GM18907 (cell line): ENCODE measurements around the gene DESI2.
"Not testable (repeated sequence)": the region's sequence is repeated elsewhere in the genome, so short reads cannot be mapped to it uniquely, and the experiment has no call there.

Experiments
- ATAC-seq: cut with Tn5 transposase; IDR thresholded peaks from one replicate; pipeline ENCODE4 v1.9.1; 2021; ENCODE audit warnings: mild to moderate bottlenecking, moderate library complexity; ENCODE audit not compliant: unreplicated experiment

Gene DESI2

GRCh38 chr1:244704107-244704506 is 51.2 kb downstream of the DESI2 start:
- no peak for ATAC-seq

GRCh38 chr1:244705261-244706234 is 52.6 kb downstream of the DESI2 start:
- no peak for ATAC-seq

GRCh38 chr1:244709076-244709475 is 56.1 kb downstream of the DESI2 start:
- ATAC-seq = no peak

- ATAC-seq = no peak
Observed at GRCh38 chr1:244709476-244710368, 56.8 kb downstream of the DESI2 start.

- ATAC-seq = no peak
Observed at GRCh38 chr1:244710474-244711062, 57.6 kb downstream of the DESI2 start.

GRCh38 chr1:244712669-244713068 is 59.7 kb downstream of the DESI2 start:
- no peak for ATAC-seq

DNA sequence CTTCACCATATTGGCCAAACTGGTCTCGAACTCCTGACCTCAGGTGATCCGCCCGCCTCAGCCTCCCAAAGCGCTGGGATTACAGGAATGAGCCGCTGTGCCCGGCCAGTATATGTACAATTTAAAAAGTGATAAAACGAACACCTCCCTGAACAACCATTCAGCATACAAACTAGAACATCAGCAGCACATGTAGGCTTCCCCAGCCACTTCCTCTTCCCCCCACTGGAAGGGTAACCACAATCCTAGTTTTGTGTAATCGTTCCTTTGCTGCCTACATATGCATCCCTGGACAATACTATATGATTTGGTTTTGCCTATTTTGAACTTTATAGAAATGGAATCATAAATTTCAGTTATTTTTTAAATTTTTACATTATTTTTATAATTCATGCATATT is 60.4 kb downstream of the DESI2 start:
- no peak for ATAC-seq

DNA sequence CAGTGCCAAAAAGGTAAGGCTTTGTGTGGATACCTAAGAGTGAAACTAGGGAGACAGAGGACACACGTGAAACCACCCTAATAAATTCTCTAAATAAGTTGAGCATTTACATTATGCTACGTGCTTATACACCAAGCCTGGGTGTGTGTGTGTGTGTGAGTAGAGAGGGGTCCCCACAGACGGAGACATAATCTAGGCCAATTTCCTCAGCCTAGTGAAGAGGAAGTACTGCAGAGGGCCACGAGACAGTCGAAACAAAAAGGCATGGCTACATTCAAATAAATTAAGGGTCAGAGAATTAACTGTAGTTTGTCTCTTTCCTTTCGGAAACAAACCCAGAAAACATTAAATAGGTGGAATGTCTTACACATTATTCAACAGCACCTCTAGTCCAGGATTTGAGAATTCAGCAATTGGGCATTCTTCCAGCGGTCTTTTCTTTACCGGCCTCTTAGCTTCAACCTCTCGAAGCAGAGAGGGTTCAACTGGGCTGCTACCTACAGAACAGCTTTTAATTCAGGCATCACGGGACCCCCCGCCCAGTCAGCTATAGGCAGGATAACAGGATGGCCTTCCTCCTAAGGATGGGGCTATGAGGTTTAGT is 75.0 kb downstream of the DESI2 start:
- ATAC-seq = no peak

GRCh38 chr1:244730153-244730933 is 77.4 kb downstream of the DESI2 start:
- no peak for ATAC-seq

- ATAC-seq = no peak
Observed at GRCh38 chr1:244730934-244731434, 78.1 kb downstream of the DESI2 start.

GRCh38 chr1:244731651-244732050 is 78.7 kb downstream of the DESI2 start:
- ATAC-seq = no peak

DNA sequence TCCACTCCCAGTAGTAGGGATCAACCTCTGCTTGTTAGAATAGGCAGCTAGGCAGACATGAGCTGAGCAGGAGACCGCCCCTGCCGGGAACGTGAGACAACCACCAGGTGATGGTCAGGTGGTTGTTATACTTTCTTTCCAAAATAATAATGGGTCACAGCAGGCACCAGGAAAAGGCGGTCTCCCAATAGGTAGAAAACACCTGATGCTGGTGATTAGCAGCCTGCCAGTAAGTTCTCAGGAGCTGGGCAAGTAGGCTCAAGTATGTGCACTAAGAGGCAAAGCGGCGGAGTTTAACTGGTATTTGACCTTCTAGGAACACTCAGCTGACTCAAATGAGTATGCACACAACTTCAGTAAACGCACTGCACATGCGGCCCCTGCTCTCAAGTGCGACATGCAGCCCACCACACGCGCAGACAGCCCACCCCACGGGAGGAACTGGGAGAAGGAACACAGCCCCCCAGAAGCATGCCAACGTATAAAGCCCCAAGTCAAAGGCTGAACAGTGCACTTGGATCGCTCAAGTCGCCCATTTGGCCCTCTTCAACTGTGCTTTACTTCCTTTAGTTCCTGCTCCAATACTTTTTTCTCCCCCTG is 80.0 kb downstream of the DESI2 start:
- no peak for ATAC-seq

DNA sequence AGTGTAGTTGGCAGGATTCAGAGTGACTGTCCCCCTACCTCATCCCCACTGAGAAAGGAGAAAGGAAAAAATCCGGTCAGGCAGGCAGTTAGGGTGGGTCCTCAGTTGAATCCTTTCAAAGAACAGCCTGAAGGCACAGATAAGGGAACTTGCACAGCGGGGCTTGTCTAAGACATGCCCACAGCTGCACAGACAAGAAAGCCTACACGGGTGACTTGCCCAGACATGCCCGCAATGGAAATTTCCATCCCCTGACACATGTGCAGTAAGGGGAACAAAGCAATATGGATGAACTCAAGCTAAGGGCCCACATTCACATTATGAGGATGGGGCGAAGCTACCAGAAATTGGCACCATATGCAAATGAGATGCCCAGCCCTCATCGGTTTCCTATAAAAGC is 82.5 kb downstream of the DESI2 start:
- no peak for ATAC-seq

GRCh38 chr1:244735876-244736561 is 83.1 kb downstream of the DESI2 start:
- no peak for ATAC-seq

- not testable (repeated sequence) for ATAC-seq
Observed at GRCh38 chr1:244739140-244739539, 86.2 kb downstream of the DESI2 start.

DNA sequence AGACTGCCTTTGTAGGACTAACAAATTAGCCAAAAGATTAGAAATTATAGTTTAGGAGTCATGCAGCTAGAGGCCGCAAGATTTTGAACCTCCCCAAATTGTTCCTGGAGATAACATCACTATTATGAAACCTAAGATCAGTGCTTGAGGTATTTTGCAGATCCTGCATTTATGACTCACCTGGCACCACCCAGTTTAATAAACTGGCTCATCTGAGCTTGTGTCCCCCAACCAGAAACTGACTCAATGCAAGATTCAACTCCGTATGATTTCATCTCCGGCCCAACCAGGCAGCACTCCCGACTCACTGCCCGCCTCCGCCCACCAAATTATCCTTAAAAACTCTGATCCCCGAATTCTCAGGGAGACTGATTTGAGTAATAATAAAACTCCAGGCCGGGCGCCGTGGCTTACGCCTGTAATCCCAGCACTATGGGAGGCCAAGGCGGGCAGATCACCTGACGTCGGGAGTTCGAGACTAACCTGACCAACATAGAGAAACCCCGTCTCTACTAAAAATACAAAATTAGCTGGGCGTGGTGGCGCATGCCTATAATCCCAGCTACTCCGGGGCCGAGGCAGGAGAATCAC is 87.2 kb downstream of the DESI2 start:
- ATAC-seq = not testable (repeated sequence)

- ATAC-seq = no peak
Observed at GRCh38 chr1:244741692-244742091, 88.8 kb downstream of the DESI2 start.

- no peak for ATAC-seq
Observed at GRCh38 chr1:244749230-244750016, 96.5 kb downstream of the DESI2 start.
